ENCODE measurements around the gene ASNSD1.
"Not testable (repeated sequence)": the region's sequence is repeated elsewhere in the genome, so short reads cannot be mapped to it uniquely, and the experiment has no call there.

The ASNSD1 gene

DNA sequence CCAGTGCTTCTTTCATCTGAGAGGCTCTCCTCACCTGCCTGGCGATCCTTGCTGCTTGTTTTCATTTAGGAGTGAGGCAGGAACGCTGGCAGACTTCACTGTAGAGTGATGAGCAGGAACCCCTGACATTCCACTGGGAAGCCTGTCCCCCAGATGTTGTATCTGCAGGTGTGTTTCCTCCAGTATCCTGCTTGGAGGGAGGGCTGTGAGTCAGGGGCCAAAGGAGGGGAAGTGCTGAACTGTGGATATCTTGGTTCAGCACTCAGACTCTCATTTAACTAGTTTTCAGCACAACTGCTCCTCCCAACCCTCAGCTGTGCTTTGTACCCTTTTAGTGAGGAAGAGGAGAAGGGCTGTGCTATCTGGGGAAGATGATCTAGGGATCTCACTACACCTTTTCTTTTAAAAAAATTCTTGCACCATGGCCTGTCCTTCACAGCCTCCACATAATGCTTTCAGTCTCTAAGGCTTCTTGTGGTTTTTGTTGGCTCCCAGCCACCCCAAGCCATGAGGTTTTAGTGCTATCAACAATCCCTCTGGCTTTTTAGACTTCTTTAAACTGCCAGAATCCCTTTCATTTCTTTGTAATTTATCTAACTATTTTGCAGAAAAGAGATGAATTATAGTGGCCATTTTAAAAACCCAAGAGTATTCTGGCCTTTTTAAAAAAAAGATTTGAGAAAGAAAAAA is 24.4 kb downstream of the ASNSD1 start:
- no peak for DNase-seq (ENCODE audit: low read depth)

GRCh38 chr2:189687796-189688195 is 26.5 kb downstream of the ASNSD1 start:
- not testable (repeated sequence) for DNase-seq (ENCODE audit: low read depth)

GRCh38 chr2:189696223-189696622 is 35.0 kb downstream of the ASNSD1 start:
- DNase-seq (ENCODE audit: low read depth) = no peak

GRCh38 chr2:189698020-189698887 is 37.0 kb downstream of the ASNSD1 start:
- DNase-seq (ENCODE audit: low read depth) = no peak

GRCh38 chr2:189700681-189701080 is 39.4 kb downstream of the ASNSD1 start:
- no peak for DNase-seq (ENCODE audit: low read depth)

DNA sequence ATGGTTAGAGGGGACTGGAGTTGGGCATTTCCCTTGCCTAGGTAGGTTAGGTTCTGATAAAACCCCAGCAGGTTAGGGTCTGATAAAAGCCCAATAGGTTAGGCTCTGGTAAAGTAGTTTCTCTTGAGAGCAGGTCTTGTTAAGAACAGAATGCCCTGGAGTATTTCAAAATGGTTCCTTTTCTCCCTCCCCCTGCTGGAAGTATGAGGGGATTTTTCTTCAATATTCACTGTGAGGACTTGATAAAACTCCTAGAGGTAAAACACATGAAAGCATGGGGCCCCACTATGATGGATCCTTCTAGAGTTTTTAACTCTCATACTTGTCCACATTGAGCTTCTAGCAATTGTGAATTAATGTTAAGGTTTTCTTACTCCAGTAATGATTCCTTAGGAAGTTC is 40.8 kb downstream of the ASNSD1 start:
- no peak for DNase-seq (ENCODE audit: low read depth)

GRCh38 chr2:189709501-189710221 is 48.4 kb downstream of the ASNSD1 start:
- no peak for DNase-seq (ENCODE audit: low read depth)

GRCh38 chr2:189717593-189717992 is 56.3 kb downstream of the ASNSD1 start:
- not testable (repeated sequence) for DNase-seq (ENCODE audit: low read depth)

DNA sequence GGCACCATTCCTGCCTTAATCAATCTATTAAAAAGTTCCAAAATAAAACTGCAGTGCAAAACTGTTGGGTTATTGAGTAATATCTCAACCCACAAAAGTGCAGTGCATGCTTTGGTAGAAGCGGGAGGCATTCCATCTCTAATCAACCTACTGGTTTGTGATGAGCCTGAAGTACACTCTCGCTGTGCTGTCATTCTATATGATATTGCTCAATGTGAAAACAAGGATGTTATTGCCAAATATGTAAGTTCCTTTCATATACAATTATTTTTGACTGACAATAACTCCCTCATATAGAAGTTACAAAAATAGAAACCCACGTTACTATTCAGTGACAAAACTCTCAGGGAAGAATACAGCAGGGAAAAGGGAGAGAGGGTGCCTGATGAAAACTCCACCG is 58.3 kb downstream of the ASNSD1 start:
- DNase-seq (ENCODE audit: low read depth) = no peak

All from activated T-helper 1 cell treated with Interleukin-2 at 50 U/mL for 16 hours (primary cell).